ENCODE results near the gene WDR27. TPM values are rescaled to one million over a fixed set of nuclear protein-coding genes. Genes with fewer than 3 reads are reported as not detected.

The WDR27 gene
- total and polyA plus RNA-seq, 10 donors: 17.6 to 69.5 (median 45.7) TPM

DNA sequence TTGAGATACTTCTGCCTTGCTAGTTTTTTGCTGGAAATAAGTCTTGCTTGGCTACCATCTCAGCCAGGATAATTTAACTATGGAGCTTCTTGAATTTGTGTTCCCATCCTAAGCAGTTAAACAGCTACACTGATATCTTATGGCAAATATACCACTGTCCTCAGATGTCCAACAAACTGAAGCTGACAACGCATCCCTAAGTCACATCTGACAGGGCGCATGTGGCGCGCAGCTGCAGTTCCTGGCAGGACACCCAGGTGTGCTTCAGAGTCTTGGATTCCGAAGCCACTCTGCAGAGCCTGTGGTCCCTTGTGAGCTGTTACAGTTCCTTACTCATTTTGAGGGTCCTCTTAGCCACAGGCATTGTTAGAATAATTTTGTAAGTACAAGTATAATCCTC is 127.9 kb downstream of the WDR27 start:
- 95 to 98% (median 97%) methylated on average over 5 of the region's 5 CpGs for WGBS, 5 donors
- TF ChIP-seq POLR2AphosphoS5 (IDR thresholded peaks at IDR 0.05): no peak
- Histone ChIP-seq H3K27me3 (replicated peaks in 1 of 7) (no peaks in the 10 kb centered on the region), H3K36me3 (no peaks in the 10 kb centered on the region), H3K4me3 (no peak overlapping the region), H3K27ac (no peak overlapping the region), H3K9me3 (no peaks in the 10 kb centered on the region), H3K4me1 (no peaks in the 10 kb centered on the region)
- intact Hi-C loops (cut with DNase I; ENCODE audit: low total_unique reads): no loop called here
- no peak for DNase-seq

DNA sequence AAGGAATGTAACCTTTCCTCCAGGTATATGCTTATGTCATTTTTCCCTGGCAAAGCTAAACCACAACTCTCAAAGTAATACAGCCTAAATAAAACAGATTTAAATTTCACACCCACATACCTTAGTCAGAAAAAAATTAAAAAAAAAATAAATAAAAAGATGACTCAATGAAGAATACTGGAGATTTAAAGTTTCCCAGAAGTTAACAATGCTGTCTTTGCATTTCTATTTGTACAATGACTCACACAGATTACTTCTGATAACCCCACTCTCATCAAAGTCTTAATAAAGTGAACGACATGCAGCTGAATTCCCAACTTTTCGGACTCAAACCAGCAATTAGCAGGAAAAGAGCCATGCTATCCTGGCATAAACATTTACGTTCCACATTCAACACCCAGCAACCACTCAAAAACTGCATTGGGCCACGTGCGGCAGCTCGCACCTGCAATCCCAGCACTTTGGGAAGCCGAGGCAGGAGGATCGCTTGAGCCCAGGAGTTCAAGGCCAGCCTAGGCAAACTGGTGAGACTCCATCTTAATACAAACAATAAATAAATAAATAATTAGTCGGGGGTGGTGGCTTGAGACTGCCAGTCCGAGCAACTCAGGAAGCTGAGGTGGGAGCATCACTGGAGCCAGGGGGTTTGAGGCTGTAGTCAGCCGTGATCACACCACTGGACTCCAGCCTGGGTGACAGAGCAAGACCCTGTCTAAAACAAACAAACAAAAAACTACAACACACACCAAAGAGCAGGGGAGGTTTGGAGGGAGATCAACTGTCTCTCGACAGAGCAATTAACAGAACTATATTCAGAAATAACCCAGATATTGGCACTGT is 130.5 kb downstream of the WDR27 start:
- Histone ChIP-seq H3K4me1 (no peaks in the 10 kb centered on the region), H3K27me3 (replicated peaks in 1 of 7) (no peaks in the 10 kb centered on the region), H3K27ac (no peak overlapping the region), H3K4me3 (no peak overlapping the region), H3K9me3 (no peaks in the 10 kb centered on the region), H3K36me3 (no peaks in the 10 kb centered on the region)
- DNase-seq: no peak
- intact Hi-C loops (cut with DNase I; ENCODE audit: low total_unique reads): no loop called here
- 87 to 97% (median 91%) methylated on average over 12 of the region's 12 CpGs for WGBS, 5 donors
- TF ChIP-seq POLR2AphosphoS5 (IDR thresholded peaks at IDR 0.05): no peak
- TF ChIP-seq, protein P1, sequence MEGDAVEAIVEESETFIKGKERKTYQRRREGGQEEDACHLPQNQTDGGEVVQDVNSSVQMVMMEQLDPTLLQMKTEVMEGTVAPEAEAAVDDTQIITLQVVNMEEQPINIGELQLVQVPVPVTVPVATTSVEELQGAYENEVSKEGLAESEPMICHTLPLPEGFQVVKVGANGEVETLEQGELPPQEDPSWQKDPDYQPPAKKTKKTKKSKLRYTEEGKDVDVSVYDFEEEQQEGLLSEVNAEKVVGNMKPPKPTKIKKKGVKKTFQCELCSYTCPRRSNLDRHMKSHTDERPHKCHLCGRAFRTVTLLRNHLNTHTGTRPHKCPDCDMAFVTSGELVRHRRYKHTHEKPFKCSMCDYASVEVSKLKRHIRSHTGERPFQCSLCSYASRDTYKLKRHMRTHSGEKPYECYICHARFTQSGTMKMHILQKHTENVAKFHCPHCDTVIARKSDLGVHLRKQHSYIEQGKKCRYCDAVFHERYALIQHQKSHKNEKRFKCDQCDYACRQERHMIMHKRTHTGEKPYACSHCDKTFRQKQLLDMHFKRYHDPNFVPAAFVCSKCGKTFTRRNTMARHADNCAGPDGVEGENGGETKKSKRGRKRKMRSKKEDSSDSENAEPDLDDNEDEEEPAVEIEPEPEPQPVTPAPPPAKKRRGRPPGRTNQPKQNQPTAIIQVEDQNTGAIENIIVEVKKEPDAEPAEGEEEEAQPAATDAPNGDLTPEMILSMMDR (IDR thresholded peaks at IDR 0.05 in 8 of 11, conservative IDR thresholded peaks at IDR 0.05 in 3 of 11): no peak
- no peak for TF ChIP-seq POLR2A (IDR thresholded peaks at IDR 0.05)

DNA sequence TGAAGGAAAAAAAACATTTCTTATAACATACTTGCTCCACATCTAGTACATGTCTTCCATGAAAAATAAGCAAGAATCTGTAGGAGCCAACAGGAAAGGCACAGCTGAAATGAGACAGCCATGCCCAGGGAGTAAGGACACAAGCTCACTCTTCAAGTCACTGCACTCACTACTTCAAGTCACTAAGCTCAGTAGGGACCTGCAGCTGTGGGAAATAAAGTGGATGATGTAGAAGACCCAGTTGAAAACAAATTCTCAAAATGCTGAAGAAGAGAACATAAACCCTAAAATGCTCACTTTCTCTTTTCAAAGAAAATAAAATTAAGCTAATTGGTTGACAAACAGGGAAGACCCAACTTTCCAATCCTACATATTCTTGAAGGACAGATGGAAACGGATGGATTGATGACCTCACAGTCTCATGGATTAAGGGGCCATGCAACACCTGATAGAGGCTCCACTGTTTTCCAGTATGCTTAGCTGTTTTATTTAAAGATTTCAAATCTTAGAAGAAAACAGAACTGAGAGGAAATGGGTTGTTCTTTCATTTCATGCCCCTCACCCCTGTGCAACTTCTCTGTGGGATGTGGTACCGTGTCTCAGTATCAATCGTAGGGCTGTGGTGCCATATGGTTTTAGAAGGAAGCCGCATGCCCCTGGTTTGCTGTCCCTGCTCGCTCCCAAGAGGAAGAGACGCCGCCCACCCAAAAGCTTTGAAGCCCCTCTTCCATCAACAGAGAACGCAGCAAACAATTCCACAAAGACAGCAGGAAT is 133.3 kb downstream of the WDR27 start:
- intact Hi-C loops (cut with DNase I; ENCODE audit: low total_unique reads): no loop called here
- Histone ChIP-seq H3K36me3 (no peaks in the 10 kb centered on the region), H3K9me3 (no peaks in the 10 kb centered on the region), H3K4me1 (no peaks in the 10 kb centered on the region), H3K27me3 (replicated peaks in 1 of 7) (no peaks in the 10 kb centered on the region), H3K27ac (no peak overlapping the region), H3K4me3 (no peak overlapping the region)
- no peak for DNase-seq
- 74 to 83% (median 76%) methylated on average over 8 of the region's 8 CpGs for WGBS, 5 donors
- no peak for TF ChIP-seq POLR2AphosphoS5 (IDR thresholded peaks at IDR 0.05)
- TF ChIP-seq, protein P1 (IDR thresholded peaks at IDR 0.05 in 8 of 11, conservative IDR thresholded peaks at IDR 0.05 in 3 of 11): no peak
- TF ChIP-seq POLR2A (IDR thresholded peaks at IDR 0.05): no peak

DNA sequence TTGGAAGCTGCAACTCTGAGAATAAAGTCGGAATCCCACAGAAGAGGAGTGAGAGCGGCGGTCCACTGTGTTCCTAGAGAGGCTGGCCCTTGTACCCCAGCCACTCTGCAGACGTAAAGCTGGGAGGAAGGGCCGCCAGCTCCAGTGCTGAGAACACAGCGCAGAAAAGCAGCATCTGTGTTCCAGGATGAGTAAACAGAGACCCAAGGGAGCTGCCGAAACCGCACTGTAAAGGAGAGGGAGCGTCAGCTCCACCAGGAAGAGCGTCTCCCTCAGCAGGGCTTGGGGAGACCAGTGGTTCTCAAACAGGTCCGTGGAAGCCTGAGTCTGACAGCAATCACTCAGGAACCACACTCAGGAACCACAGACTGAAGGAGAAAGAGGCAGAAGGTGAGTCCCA is 134.0 kb downstream of the WDR27 start:
- DNase-seq: no peak
- Histone ChIP-seq H3K4me1 (no peaks in the 10 kb centered on the region), H3K9me3 (no peaks in the 10 kb centered on the region), H3K27ac (no peak overlapping the region), H3K4me3 (no peak overlapping the region), H3K27me3 (replicated peaks in 1 of 7) (no peaks in the 10 kb centered on the region), H3K36me3 (no peaks in the 10 kb centered on the region)
- WGBS, 5 donors: 86 to 92% (median 90%) methylated on average over 11 of the region's 11 CpGs
- intact Hi-C loops (cut with DNase I; ENCODE audit: low total_unique reads): no loop called here
- TF ChIP-seq, protein P1 (IDR thresholded peaks at IDR 0.05 in 8 of 11, conservative IDR thresholded peaks at IDR 0.05 in 3 of 11): no peak
- TF ChIP-seq POLR2A (IDR thresholded peaks at IDR 0.05) (no peak), POLR2AphosphoS5 (IDR thresholded peaks at IDR 0.05) (no peak)

Data from spleen (tissue), 11 donors.